GM19035 (cell line): ENCODE results near the gene VAV2.
"Not testable (repeated sequence)": the region's sequence is repeated elsewhere in the genome, so short reads cannot be mapped to it uniquely, and the experiment has no call there.

Source experiments
- ATAC-seq: cut with Tn5 transposase; IDR thresholded peaks from one replicate; pipeline ENCODE4 v1.9.1; 2021; ENCODE audit not compliant: unreplicated experiment

Gene VAV2

GRCh38 chr9:133762488-133763271 lies 229.4 kb downstream of the VAV2 start:
- no peak for ATAC-seq

- no peak for ATAC-seq
These were observed 230.4 kb downstream of the VAV2 start for GRCh38 chr9:133761641-133762248.

DNA sequence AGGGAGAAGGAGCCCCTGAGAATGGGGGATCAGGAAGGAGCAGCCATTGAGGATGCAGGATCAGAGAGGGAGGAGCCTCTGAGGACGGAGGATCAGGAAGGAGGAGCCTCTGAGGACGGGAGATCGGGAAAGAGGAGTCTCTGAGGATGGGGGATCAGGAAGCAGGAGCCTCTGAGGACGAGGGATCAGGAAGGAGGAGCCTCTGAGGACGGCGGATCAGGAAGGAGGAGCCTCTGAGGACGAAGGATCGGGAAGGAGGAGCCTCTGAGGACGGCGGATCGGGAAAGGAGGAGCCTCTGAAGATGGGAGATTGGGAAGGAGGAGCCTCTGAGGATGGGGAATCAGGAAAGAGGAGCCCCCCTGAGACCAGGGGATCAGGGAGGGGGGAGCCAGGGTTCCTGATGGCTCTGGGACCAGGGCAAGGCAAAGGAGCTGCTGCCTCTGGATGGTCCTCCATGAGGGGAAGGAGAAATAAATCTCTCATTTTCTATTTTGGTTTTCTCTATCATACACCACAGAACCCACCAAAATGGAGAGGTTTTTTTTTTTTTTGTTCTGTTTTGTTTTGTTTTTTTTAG lies 231.3 kb downstream of the VAV2 start:
- ATAC-seq, result no peak

DNA sequence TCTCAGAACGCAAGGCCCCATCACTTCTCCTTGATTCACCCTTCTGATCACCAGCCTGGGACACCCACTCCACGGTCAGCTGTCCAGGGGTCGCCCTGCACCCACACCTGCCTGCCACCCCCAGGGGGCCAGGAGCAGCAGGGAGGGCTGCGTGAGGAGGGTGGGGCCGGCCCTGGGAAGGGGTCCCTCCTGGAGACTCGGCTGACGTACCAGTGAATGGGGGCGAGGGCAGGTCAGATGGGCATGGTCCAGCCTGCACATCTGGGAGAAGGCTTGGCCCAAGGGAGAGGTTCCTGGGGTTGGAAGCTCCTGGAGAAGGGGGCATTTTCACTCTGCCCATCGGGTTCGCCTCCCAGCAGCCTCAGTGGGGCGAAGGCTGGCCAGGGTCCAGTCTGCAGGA lies 232.2 kb downstream of the VAV2 start:
- ATAC-seq, result no peak

DNA sequence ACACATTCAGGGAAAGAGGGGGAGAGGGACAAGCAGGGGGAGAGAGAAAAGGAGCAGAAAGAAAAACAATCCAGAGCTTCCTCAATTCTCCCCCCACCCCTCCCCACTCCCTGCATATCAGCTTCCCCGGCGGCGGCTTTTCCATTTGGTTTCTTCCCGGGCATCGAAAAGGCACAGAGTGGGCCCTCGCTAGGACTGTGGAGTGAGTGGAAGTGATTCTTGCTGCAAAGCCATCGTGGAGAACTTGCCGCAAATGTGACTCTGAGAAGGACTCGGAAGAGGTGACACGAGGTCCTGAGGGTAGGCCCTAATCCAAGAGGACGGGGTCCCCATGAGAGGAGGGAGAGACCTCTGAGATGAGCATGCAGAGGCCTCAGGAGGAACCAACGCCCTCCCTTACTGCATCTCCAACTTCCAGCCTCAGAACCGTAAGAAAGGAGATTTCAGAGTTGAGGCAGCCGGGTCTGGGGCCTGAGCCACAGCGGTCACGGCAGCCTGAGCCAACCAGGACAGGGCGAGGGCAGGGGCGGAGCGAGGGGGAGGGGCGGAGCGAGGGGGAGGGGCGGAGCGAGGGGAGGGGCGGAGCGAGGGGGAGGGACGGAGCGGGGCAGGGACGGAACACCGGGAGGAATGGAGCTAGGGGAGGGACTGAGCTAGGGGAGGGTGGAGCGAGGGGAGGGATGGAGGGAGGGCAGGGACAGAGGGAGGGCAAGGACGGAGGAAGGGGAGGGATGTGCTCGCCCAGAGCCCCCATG lies 232.8 kb downstream of the VAV2 start:
- no peak for ATAC-seq

GRCh38 chr9:133758228-133758627 lies 233.9 kb downstream of the VAV2 start:
- ATAC-seq, result no peak

GRCh38 chr9:133754688-133755227 lies 237.4 kb downstream of the VAV2 start:
- ATAC-seq, result no peak

- ATAC-seq, result no peak
These were observed 237.9 kb downstream of the VAV2 start for GRCh38 chr9:133754187-133754586.

- ATAC-seq, result no peak
These were observed 239.2 kb downstream of the VAV2 start for GRCh38 chr9:133752739-133753446.

DNA sequence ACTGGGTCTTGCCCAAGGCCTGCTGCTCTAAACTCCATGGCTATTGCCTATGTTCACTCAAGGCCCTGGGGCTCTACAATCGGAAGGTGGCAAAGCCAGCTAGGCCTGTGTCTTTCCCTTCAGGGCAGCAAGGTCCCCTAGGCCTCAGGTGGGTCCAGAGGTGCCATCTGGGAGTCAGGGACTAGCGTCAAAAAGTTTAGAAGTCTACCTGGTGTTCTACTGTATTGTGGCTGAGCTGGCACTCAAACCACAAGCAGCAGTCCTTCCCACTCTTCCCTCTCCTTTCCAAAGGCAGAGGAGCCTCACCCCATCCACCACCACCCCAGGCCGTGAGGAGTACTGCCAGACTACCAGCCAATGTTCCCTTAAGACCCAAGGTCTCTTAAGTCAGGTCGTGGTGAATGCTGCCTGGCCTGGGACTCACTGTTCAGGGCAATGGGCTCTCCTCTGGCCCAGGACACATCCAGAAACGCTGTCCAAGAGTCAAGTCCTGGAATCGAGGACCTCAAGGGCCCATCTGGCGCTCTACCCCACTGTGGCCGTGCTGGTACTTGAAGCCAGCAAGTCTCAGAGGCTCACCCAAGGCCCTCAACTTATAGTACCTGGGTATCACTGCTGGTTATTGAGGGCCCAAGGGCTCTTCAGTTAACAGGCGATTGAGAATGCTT lies 241.0 kb downstream of the VAV2 start:
- ATAC-seq, result no peak

- ATAC-seq, result no peak
These were observed 244.8 kb downstream of the VAV2 start for GRCh38 chr9:133747309-133747708.

DNA sequence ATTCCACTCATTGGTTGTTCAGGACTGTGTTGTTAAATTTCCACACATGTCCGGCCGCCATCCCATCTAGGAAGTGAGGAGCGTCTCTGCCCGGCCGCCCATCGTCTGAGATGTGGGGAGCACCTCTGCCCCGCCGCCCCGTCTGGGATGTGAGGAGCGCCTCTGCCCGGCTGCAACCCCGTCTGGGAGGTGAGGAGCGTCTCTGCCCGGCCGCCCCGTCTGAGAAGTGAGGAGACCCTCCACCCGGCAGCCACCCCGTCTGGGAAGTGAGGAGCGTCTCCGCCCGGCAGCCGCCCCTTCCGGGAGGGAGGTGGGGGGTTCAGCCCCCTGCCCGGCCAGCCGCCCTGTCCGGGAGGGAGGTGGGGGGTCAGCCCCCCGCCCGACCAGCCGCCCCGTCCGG lies 247.6 kb downstream of the VAV2 start:
- ATAC-seq, result not testable (repeated sequence)

DNA sequence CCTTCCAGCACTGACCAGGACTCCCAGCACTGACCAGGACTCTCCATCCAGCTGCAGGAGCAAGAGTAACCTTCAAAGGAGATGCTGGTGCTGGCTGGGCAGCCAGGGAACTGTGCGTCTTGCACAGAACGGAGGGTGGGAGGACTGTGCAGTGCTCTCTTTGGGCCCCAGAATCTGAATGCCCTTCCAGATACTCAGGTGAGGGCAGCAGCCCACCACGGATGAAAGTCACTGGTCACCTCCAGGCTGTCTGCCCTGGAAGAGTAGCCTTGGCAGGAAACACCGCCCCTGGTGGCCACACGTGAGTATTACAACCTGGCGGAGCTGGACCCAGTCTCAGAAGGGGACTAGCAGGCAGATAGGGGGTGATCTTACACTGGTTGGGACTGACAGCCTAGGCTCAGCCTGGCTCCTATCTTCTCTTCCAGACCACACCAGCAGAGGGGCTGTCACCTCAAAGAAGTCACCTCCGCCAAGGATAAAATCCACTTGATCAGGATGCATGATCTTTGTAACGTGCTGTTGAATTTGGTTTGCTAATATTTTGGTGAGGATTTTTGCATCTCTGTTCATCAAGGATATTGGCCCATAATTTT lies 249.2 kb downstream of the VAV2 start:
- no peak for ATAC-seq

DNA sequence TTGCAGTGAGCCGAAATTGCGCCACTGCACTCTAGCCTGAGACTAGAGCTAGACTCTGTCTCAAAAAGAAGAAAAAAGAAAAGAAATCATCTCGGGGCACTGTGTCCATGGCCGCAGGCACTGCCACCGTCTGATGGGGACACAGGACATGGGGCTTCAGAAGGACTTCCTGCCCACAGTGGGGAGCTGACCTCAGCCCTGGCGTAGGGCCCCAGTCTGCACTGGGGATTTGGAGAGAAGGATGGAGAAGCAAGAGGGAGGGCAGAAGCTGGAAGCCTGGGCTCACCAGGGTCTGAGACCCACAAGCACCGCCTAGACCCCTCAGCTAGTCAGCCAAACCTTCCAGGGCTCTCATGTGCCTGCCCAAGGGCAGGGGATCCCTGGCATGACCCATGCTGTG lies 249.9 kb downstream of the VAV2 start:
- ATAC-seq, result no peak

GRCh38 chr9:133741716-133742115 lies 250.4 kb downstream of the VAV2 start:
- no peak for ATAC-seq

DNA sequence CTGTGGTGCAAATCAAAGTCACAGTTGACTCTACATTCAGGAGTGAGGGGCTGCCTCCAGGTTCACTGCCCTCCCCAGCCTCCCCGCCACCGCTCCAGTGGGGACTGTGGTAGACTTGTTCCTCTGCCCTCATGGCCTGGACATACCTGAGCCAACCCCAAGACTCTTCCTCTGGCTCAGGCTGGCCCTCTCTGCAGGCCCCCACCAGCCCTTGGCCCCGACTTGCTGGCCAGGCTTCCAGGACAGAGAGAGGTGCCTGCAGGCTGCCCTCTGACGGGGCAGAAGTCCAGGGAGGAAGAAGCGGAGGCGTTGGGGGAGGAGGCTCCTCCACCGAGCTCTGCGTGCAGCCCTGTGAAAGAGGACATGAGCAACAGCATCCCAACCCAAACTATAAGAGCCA lies 251.2 kb downstream of the VAV2 start:
- ATAC-seq, result no peak

GRCh38 chr9:133739408-133740280 lies 252.5 kb downstream of the VAV2 start:
- no peak for ATAC-seq

- ATAC-seq, result no peak
These were observed 253.4 kb downstream of the VAV2 start for GRCh38 chr9:133738640-133739225.
